CD4-positive, alpha-beta T cell (primary cell): Measurements from ENCODE around the gene DLL1. TPM values are rescaled to one million over a fixed set of nuclear protein-coding genes. Genes with fewer than 3 reads are reported as not detected.

ENCODE experiments used
- ATAC-seq: fragments of 200-7000 bp; cut with Tn5 transposase; one replicate; pipeline ENCODE4 v1.10.0; 2022; ENCODE audit warnings: mild to moderate bottlenecking; ENCODE audit not compliant: poor library complexity
- CTCF ChIA-PET: fragments of 350-600 bp; sonication (Branson Sonifier 250); formaldehyde crosslinking; loops from one replicate; lab custom pipeline; 2021; ENCODE audit warnings: antibody characterized with exemption, inconsistent platforms; lab: Charles Lee
- POLR2A ChIA-PET: fragments of 350-600 bp; sonication (Branson Sonifier 250); formaldehyde crosslinking; loops from one replicate; lab custom pipeline; 2021; ENCODE audit warnings: antibody characterized with exemption, inconsistent platforms; lab: Charles Lee
- DNase-seq, 14 experiments: peaks; one replicate each; pipeline ENCODE4 v3.0.0-alpha.2; 2013 to 2020; ENCODE audit warnings: mixed read lengths in 2 of 14
- H3K27ac ChIP-seq, 2 donors: one replicate each; pipeline versions ENCODE4 v1.5.1 to v1.7.0; 2013; ENCODE audit warnings: low read length in 2 of 2, low read depth in 1 of 2, mild to moderate bottlenecking in 1 of 2
- H3K27me3 ChIP-seq, 2 experiments: 1 replicate in 1 of 2; 2 replicates in 1 of 2; pipeline versions ENCODE4 v1.6.1 to v1.7.0; 2013; ENCODE audit warnings: low read length in 2 of 2, control low read depth in 1 of 2, mild to moderate bottlenecking in 1 of 2, moderate library complexity in 1 of 2; ENCODE audit not compliant: insufficient read depth in 2 of 2, control insufficient read depth in 1 of 2
- H3K36me3 ChIP-seq: one replicate; pipeline ENCODE4 v1.6.1; 2013; ENCODE audit warnings: low read length, control low read depth; ENCODE audit not compliant: insufficient read depth
- H3K4me1 ChIP-seq: one replicate; pipeline ENCODE4 v1.6.1; 2013; ENCODE audit warnings: low read length, control low read depth; ENCODE audit not compliant: insufficient read depth
- H3K4me3 ChIP-seq: one replicate; pipeline ENCODE4 v1.5.1; 2013; ENCODE audit warnings: mild to moderate bottlenecking, low read length, moderate library complexity
- H3K9me3 ChIP-seq, 2 experiments: 1 replicate in 1 of 2; 2 replicates in 1 of 2; pipeline versions ENCODE4 v1.6.1 to v1.7.0; 2013; ENCODE audit warnings: low read length in 2 of 2, mild to moderate bottlenecking in 2 of 2, control low read depth in 1 of 2, moderate library complexity in 1 of 2; ENCODE audit not compliant: control insufficient read depth in 1 of 2, insufficient read depth in 1 of 2
- H3K27ac Mint-ChIP-seq: one replicate; pipeline ENCODE4 v1.8.0; 2020; ENCODE audit warnings: mixed read lengths
- H3K27me3 Mint-ChIP-seq: one replicate; pipeline ENCODE4 v1.8.0; 2021; ENCODE audit warnings: mixed read lengths
- H3K36me3 Mint-ChIP-seq: one replicate; pipeline ENCODE4 v1.8.0; 2021; ENCODE audit warnings: low read depth, mixed read lengths
- H3K4me1 Mint-ChIP-seq: one replicate; pipeline ENCODE4 v1.8.0; 2021; ENCODE audit warnings: low read depth, mixed read lengths
- H3K4me3 Mint-ChIP-seq: one replicate; pipeline ENCODE4 v1.8.0; 2020; ENCODE audit warnings: mild to moderate bottlenecking, mixed read lengths
- H3K9me3 Mint-ChIP-seq: one replicate; pipeline ENCODE4 v1.8.0; 2020; ENCODE audit warnings: mixed read lengths
- intact Hi-C, 2 experiments: fragments of 100-400 bp; cut with DNase I in 1 of 2; cut with micrococcal nuclease in 1 of 2; formaldehyde crosslinking; loops; one replicate each; pipeline versions ENCODE4 v1.15.1 to v1.9.0; 2023 to 2025; cut with DNase I, micrococcal nuclease
- total RNA-seq, 174 experiments: library from RNA in 2 of 174; stranded (reverse) in 2 of 174; gene quantifications; one replicate each; pipeline ENCODE4 v1.2.3 and lab custom pipeline; 2021 to 2026
- TF ChIP-seq, protein P1 (sequence below): fragments of 200-600 bp; IDR thresholded peaks from one replicate; pipeline ENCODE4 v1.8.0; 2022; ENCODE audit warnings: antibody characterized with exemption, mild to moderate bottlenecking

Gene DLL1
- total RNA-seq, 2 experiments from 2014 or later, result 7.1 to 7.2 TPM

- Mint-ChIP-seq H3K27ac (no peak overlapping the region), H3K36me3 (peaks cover 60% of the 10 kb centered on the region), H3K27me3 (no peaks in the 10 kb centered on the region), H3K9me3 (no peaks in the 10 kb centered on the region), H3K4me3 (no peak overlapping the region), H3K4me1 (peaks cover 76% of the 10 kb centered on the region)
- ATAC-seq (no peak), DNase-seq (no peak)
- Histone ChIP-seq H3K27ac (no peak overlapping the region), H3K4me3 (no peak overlapping the region), H3K27me3 (no peaks in the 10 kb centered on the region), H3K4me1 (peaks cover 18% of the 10 kb centered on the region), H3K36me3 (peaks cover 30% of the 10 kb centered on the region), H3K9me3 (no peaks in the 10 kb centered on the region)
- POLR2A ChIA-PET, result no interaction called here
- CTCF ChIA-PET, result no interaction called here
- intact Hi-C loops, result no loop called here
- TF ChIP-seq, protein P1, sequence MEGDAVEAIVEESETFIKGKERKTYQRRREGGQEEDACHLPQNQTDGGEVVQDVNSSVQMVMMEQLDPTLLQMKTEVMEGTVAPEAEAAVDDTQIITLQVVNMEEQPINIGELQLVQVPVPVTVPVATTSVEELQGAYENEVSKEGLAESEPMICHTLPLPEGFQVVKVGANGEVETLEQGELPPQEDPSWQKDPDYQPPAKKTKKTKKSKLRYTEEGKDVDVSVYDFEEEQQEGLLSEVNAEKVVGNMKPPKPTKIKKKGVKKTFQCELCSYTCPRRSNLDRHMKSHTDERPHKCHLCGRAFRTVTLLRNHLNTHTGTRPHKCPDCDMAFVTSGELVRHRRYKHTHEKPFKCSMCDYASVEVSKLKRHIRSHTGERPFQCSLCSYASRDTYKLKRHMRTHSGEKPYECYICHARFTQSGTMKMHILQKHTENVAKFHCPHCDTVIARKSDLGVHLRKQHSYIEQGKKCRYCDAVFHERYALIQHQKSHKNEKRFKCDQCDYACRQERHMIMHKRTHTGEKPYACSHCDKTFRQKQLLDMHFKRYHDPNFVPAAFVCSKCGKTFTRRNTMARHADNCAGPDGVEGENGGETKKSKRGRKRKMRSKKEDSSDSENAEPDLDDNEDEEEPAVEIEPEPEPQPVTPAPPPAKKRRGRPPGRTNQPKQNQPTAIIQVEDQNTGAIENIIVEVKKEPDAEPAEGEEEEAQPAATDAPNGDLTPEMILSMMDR, result no peak
Observed at GRCh38 chr6:170314983-170315382, 24.1 kb upstream of the DLL1 start.

- intact Hi-C loops, result no loop called here
- Histone ChIP-seq H3K4me1 (peaks cover 19% of the 10 kb centered on the region), H3K9me3 (no peaks in the 10 kb centered on the region), H3K4me3 (no peak overlapping the region), H3K27me3 (no peaks in the 10 kb centered on the region), H3K27ac (no peak overlapping the region), H3K36me3 (peaks cover 27% of the 10 kb centered on the region)
- no peak overlapping the region for H3K27ac Mint-ChIP-seq
- H3K4me1 Mint-ChIP-seq, result peaks cover 77% of the 10 kb centered on the region
- CTCF ChIA-PET, result no interaction called here
- TF ChIP-seq, protein P1, result no peak
- POLR2A ChIA-PET, result no interaction called here
- H3K4me3 Mint-ChIP-seq, result no peak overlapping the region
- no peaks in the 10 kb centered on the region for H3K27me3 Mint-ChIP-seq
- DNase-seq (no peak), ATAC-seq (no peak)
- peaks cover 52% of the 10 kb centered on the region for H3K36me3 Mint-ChIP-seq
- no peaks in the 10 kb centered on the region for H3K9me3 Mint-ChIP-seq
Observed at GRCh38 chr6:170313716-170314295, 22.9 kb upstream of the DLL1 start.

GRCh38 chr6:170312876-170313275 lies 22.0 kb upstream of the DLL1 start:
- POLR2A ChIA-PET, result interaction anchor here (1.4 kb wide), 1 partner anchor 54 kb away, joined by 3 read pairs; no protein-coding TSS in a partner anchor

More at GRCh38 chr6:170312876-170313275, 22.0 kb upstream of the DLL1 start:
- Histone ChIP-seq H3K4me1 (peaks cover 27% of the 10 kb centered on the region), H3K9me3 (no peaks in the 10 kb centered on the region), H3K27me3 (no peaks in the 10 kb centered on the region), H3K4me3 (no peak overlapping the region), H3K36me3 (peaks cover 26% of the 10 kb centered on the region), H3K27ac (no peak overlapping the region)
- ATAC-seq, result no peak
- H3K27ac Mint-ChIP-seq, result no peak overlapping the region
- no peaks in the 10 kb centered on the region for H3K27me3 Mint-ChIP-seq
- H3K9me3 Mint-ChIP-seq, result no peaks in the 10 kb centered on the region
- CTCF ChIA-PET, result no interaction called here
- no peak overlapping the region for H3K4me3 Mint-ChIP-seq
- DNase-seq, result no peak
- intact Hi-C loops, result no loop called here
- peaks cover 52% of the 10 kb centered on the region for H3K36me3 Mint-ChIP-seq
- peaks cover 85% of the 10 kb centered on the region for H3K4me1 Mint-ChIP-seq
- TF ChIP-seq, protein P1, result no peak
